IPS-18c (cell line): ENCODE data around the gene AREG.

Experiments
- H3K4me3 ChIP-seq: 2 replicates; pipeline ENCODE4 v1.7.0; 2013; ENCODE audit warnings: low read depth, mild to moderate bottlenecking, low read length, moderate library complexity; ENCODE audit not compliant: insufficient read depth
- H3K9me3 ChIP-seq: one replicate; pipeline ENCODE4 v1.6.1; 2013; ENCODE audit warnings: mild to moderate bottlenecking, low read length, moderate library complexity; ENCODE audit not compliant: control insufficient read depth, insufficient read depth

Gene AREG

GRCh38 chr4:74480267-74480666 is 35.3 kb downstream of the AREG start:
- Histone ChIP-seq H3K9me3 (no peaks in the 10 kb centered on the region), H3K4me3 (no peak overlapping the region)

- H3K9me3 ChIP-seq = no peaks in the 10 kb centered on the region
- no peak overlapping the region for H3K4me3 ChIP-seq
Observed at GRCh38 chr4:74481891-74482609, 37.1 kb downstream of the AREG start.

DNA sequence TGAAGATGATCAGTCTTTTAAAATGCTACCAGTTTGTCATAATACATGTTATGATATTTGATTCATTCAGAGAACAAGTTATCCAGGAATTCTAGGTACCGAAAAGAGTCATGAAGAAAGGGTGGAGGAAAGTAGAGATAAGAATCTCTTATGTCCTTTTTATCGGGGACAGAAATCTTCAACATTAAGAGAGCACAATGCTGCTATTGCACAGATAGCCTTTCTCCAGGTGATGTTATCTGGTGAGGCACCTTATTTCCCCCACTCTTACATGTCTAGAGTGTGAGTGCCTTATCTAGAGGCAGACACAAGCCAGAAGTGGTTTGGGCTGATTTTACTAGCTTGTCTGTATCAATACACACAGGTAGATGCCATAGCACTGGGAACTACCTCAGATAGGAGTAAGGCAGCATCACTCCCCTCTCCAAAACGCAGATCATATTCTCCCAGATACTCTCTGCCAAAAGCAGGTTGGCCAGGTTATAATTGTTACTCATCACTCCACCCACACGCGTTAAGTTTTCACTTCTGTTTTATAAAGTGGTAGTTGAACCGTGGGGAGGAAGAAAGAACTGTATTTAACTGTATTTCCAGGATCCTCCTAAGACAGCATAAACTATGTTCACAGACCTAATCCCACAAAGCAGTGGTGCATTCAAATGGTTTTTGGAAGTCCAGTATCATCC is 38.4 kb downstream of the AREG start:
- Histone ChIP-seq H3K4me3 (no peak overlapping the region), H3K9me3 (no peaks in the 10 kb centered on the region)

GRCh38 chr4:74486905-74487304 is 42.0 kb downstream of the AREG start:
- H3K9me3 ChIP-seq = no peaks in the 10 kb centered on the region
- H3K4me3 ChIP-seq = no peak overlapping the region

DNA sequence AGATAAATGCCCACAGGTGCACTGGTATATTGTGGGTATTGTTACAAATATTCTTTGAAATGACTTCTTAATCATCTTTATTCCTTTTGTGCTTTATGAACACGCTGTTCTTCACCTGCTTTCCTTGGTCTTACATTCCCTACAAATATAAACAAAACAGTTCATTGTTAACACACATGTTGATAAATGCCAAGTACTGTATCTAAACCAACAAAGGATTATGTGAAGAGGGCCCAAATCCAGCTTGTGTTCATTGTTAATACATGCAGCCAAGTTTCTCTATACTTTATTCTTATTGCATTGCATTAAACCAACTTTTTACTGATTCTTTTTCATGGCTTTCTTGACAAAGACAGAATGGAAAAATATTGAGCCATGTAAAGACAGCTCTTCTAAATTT is 42.8 kb downstream of the AREG start:
- no peak overlapping the region for H3K4me3 ChIP-seq
- H3K9me3 ChIP-seq = no peaks in the 10 kb centered on the region

- H3K9me3 ChIP-seq = no peaks in the 10 kb centered on the region
- H3K4me3 ChIP-seq = no peak overlapping the region
Observed at GRCh38 chr4:74490736-74491135, 45.8 kb downstream of the AREG start.

GRCh38 chr4:74499986-74500781 is 55.2 kb downstream of the AREG start:
- Histone ChIP-seq H3K9me3 (no peaks in the 10 kb centered on the region), H3K4me3 (no peak overlapping the region)

DNA sequence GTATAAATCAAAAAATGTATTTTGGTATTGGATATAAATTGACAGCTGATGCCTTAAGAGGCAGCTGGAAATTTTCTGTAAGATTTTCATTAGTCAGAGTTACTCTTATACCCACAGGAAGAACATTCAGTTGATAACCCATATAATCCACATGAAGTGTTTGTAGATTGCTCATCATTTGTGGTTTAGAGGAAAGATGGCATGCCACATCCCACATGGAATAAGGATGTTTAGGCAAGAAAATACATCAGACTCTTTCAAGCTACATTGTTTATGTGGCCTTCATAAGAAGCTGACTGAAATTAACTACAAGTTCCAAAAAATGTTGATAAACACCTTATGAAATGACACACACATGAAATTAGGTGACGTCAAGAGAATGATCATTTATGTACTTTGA is 56.6 kb downstream of the AREG start:
- no peaks in the 10 kb centered on the region for H3K9me3 ChIP-seq
- H3K4me3 ChIP-seq = no peak overlapping the region

DNA sequence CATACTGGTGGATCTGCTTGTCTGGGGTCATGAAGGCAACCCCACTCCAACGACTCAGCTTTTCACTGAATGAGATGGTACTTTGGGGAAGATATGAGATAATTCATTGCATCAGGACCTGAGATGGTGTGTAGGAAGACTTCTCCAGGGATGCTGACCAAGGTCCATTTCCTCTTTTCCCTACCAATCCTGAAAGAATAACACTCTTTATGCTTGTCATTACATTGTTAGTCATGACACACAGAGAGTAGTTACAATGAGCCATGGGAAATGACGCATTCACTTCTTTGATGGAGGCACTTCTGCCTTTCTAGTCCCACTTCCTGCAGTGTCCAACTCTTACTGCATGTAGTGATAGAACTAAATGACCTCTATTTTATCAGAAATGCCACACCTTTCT is 58.6 kb downstream of the AREG start:
- no peaks in the 10 kb centered on the region for H3K9me3 ChIP-seq
- H3K4me3 ChIP-seq = no peak overlapping the region

GRCh38 chr4:74504212-74504611 is 59.3 kb downstream of the AREG start:
- H3K9me3 ChIP-seq = no peaks in the 10 kb centered on the region
- H3K4me3 ChIP-seq = no peak overlapping the region
